ENCODE measurements around the gene MGST2.

DNA sequence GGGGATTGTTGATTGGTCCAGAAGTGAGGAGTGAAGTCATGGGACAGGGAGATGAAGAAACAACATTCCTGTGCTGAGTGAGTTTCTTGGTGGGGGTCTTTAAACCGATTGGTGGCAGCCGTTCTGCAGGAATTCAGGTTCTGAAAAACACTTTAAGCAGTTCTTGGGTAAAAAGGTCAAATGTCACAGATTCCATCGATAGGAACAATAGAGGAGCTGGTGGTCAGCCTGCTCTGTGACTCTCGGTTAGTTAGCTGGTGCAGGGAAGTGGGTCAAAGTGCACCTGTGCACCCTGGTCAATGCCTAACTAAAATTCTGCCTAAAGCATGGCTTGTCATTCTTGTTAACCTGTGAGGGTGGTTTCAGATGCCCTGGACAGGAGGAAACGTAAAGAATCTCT, 34.6 kb upstream of the MGST2 start:
- TF ChIP-seq POLR2A (IDR thresholded peaks at IDR 0.05; ENCODE audit: low read depth, low read length): no peak
- no peak for TF ChIP-seq POLR2AphosphoS5 (IDR thresholded peaks at IDR 0.05; ENCODE audit: low read depth, low read length)
- TF ChIP-seq TAF1 (IDR thresholded peaks at IDR 0.05; ENCODE audit: low read depth, low read length): no peak
- TF ChIP-seq SPI1 (IDR thresholded peaks at IDR 0.05; ENCODE audit: low read depth, low read length): no peak
- TF ChIP-seq POU2F2 (IDR thresholded peaks at IDR 0.05; ENCODE audit: low read depth, low read length): no peak
